ENCODE measurements around the gene SQSTM1. TPM values are rescaled to one million over a fixed set of nuclear protein-coding genes. Genes with fewer than 3 reads are reported as not detected.

SQSTM1 gene
- 100 to 1,000 TPM; 416 to 877 (median 516) TPM for total RNA-seq

- TF ChIP-seq, protein P1, sequence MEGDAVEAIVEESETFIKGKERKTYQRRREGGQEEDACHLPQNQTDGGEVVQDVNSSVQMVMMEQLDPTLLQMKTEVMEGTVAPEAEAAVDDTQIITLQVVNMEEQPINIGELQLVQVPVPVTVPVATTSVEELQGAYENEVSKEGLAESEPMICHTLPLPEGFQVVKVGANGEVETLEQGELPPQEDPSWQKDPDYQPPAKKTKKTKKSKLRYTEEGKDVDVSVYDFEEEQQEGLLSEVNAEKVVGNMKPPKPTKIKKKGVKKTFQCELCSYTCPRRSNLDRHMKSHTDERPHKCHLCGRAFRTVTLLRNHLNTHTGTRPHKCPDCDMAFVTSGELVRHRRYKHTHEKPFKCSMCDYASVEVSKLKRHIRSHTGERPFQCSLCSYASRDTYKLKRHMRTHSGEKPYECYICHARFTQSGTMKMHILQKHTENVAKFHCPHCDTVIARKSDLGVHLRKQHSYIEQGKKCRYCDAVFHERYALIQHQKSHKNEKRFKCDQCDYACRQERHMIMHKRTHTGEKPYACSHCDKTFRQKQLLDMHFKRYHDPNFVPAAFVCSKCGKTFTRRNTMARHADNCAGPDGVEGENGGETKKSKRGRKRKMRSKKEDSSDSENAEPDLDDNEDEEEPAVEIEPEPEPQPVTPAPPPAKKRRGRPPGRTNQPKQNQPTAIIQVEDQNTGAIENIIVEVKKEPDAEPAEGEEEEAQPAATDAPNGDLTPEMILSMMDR (IDR thresholded peaks at IDR 0.05; ENCODE audit: low read depth), result no peak
These were observed at the start of gene SQSTM1 for GRCh38 chr5:179820483-179821297. SQSTM1 (plus strand) TSS chr5:179820905; CDS start chr5:179820937, 32 bp downstream.

- TF ChIP-seq, protein P1 (IDR thresholded peaks at IDR 0.05; ENCODE audit: low read depth), result no peak
These were observed 49.3 kb upstream of the SQSTM1 start for GRCh38 chr5:179771311-179771895.

GRCh38 chr5:179772351-179772750 is 48.4 kb upstream of the SQSTM1 start:
- TF ChIP-seq, protein P1 (IDR thresholded peaks at IDR 0.05; ENCODE audit: low read depth), result no peak

GRCh38 chr5:179773686-179774040 is 47.0 kb upstream of the SQSTM1 start:
- TF ChIP-seq, protein P1 (IDR thresholded peaks at IDR 0.05; ENCODE audit: low read depth), result no peak

- TF ChIP-seq, protein P1 (IDR thresholded peaks at IDR 0.05; ENCODE audit: low read depth), result no peak
These were observed 46.3 kb upstream of the SQSTM1 start for GRCh38 chr5:179774442-179774841.

- TF ChIP-seq, protein P1 (IDR thresholded peaks at IDR 0.05; ENCODE audit: low read depth), result no peak
These were observed 44.2 kb upstream of the SQSTM1 start for GRCh38 chr5:179776411-179776938.

- TF ChIP-seq, protein P1 (IDR thresholded peaks at IDR 0.05; ENCODE audit: low read depth), result no peak
These were observed 43.2 kb upstream of the SQSTM1 start for GRCh38 chr5:179777456-179777855.
